Measurements from ENCODE around the gene FLCN. TPM values are rescaled to one million over a fixed set of nuclear protein-coding genes. Genes with fewer than 3 reads are reported as not detected.
A peak's percentile ranks its signal among the peaks of the same experiment; 100 is the strongest.

Gene FLCN
- total RNA-seq, 3 donors from 2014 or later = 52.8 to 64.5 (median 57.1) TPM

GRCh38 chr17:17181666-17182597 lies 55.0 kb downstream of the FLCN start:
- TF ChIP-seq CTCF (IDR thresholded peaks at IDR 0.05) = no peak
- no peaks in the 10 kb centered on the region for H3K36me3 ChIP-seq (ENCODE audit: low read depth)

GRCh38 chr17:17180741-17181525 lies 56.0 kb downstream of the FLCN start:
- H3K9me3 ChIP-seq = no peaks in the 10 kb centered on the region
- DNase-seq = no peak
- no peak overlapping the region for H3K4me3 ChIP-seq
- no peak for TF ChIP-seq CTCF (IDR thresholded peaks at IDR 0.05)
- no peak for ATAC-seq
- H3K4me1 ChIP-seq (ENCODE audit: low read depth) = peaks cover 3% of the 10 kb centered on the region
- peaks cover 5% of the 10 kb centered on the region for H3K36me3 ChIP-seq (ENCODE audit: low read depth)
- intact Hi-C loops (cut with DNase I, micrococcal nuclease) = no loop called here

More at GRCh38 chr17:17181666-17182597, 55.0 kb downstream of the FLCN start:
- DNase-seq (no peak), ATAC-seq (peak; percentile 49)
- peaks cover 3% of the 10 kb centered on the region for H3K4me1 ChIP-seq (ENCODE audit: low read depth)
- intact Hi-C loops (cut with DNase I, micrococcal nuclease) = no loop called here
- no peak overlapping the region for H3K4me3 ChIP-seq
- no peaks in the 10 kb centered on the region for H3K9me3 ChIP-seq

DNA sequence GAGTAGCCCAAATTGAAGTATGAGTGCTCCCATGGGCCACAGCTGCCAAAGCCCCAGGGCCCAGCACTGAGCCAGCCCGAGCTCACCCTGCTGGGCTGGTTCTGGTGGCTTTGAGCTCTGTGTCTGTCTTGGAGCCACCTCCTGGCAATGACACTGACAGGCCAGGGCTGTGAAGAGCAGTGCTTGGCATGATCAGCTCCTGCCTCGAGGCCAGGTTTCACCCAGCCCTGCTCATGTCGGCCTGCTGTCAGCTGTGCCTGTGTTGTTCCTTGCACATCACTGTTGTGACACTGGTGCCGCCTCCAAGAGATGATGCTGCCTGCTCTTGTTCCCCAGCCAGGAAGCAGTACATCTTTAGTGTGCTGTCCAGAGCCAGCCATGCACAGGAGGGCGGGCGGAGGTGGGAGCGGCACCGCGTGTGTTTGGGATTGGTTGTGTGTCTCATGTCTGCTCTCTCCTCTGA lies 56.8 kb downstream of the FLCN start:
- Histone ChIP-seq H3K4me3 (no peak overlapping the region), H3K36me3 (ENCODE audit: low read depth) (peaks cover 7% of the 10 kb centered on the region), H3K4me1 (ENCODE audit: low read depth) (no peaks in the 10 kb centered on the region), H3K9me3 (no peaks in the 10 kb centered on the region)
- no peak for TF ChIP-seq CTCF (IDR thresholded peaks at IDR 0.05)
- DNase-seq (no peak), ATAC-seq (peak; percentile 3)
- intact Hi-C loops (cut with DNase I, micrococcal nuclease) = no loop called here

GRCh38 chr17:17179371-17179827 lies 57.6 kb downstream of the FLCN start:
- no peak for TF ChIP-seq CTCF (IDR thresholded peaks at IDR 0.05)
- Histone ChIP-seq H3K9me3 (no peaks in the 10 kb centered on the region), H3K4me3 (no peak overlapping the region), H3K4me1 (ENCODE audit: low read depth) (no peaks in the 10 kb centered on the region), H3K36me3 (ENCODE audit: low read depth) (peaks cover 8% of the 10 kb centered on the region)
- peak; percentile 33 for ATAC-seq
- no peak for DNase-seq
- intact Hi-C loops (cut with DNase I, micrococcal nuclease) = no loop called here

DNA sequence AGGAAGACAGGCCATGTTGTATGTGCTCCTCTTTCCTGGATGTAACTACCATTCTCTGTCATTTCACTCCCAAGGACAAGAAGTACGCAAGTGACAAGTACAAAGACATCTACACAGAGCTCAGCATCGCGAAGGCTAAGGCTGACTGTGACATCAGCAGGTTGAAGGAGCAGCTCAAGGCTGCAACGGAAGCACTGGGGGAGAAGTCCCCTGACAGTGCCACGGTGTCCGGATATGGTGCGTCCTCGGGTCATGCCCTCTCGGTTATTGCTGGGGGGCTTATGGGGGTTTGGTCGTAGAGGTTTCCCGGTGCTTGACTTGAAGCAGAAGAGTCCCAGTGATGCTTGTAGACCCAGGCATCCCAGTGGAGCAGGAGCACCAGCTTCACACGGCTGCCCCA lies 59.8 kb downstream of the FLCN start:
- no peak for TF ChIP-seq CTCF (IDR thresholded peaks at IDR 0.05)
- Histone ChIP-seq H3K4me3 (no peak overlapping the region), H3K4me1 (ENCODE audit: low read depth) (no peaks in the 10 kb centered on the region), H3K9me3 (no peaks in the 10 kb centered on the region), H3K36me3 (ENCODE audit: low read depth) (peaks cover 11% of the 10 kb centered on the region)
- DNase-seq = no peak
- no peak for ATAC-seq
- intact Hi-C loops (cut with DNase I, micrococcal nuclease) = no loop called here
